Measurements from ENCODE around the gene UBTD2.
"Not testable (repeated sequence)": the region's sequence is repeated elsewhere in the genome, so short reads cannot be mapped to it uniquely, and the experiment has no call there.

Gene UBTD2

DNA sequence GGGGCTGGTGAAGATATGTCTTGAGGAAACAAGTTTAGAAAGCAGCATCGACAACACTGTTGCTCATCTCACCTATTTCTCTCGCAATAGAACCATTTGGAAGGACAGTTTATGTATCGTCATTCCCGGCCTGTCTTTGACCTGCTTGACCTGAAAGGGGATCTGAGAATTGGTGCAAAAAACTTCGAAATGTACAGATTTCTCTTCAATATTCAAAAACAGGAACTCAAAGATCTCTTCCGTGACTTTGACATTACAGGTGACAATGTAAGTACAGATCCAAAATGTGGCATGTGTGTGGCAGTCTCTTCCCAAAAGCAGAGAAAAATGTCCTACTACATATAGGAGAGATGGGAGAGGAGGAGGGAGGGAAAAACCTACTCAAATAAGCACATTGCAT is 83.1 kb downstream of the UBTD2 start:
- DNase-seq = no peak
- Histone ChIP-seq H3K27me3 (replicated peaks in 2 of 5; ENCODE audit: control insufficient read depth in 4 of 5, insufficient read depth in 5 of 5, low read length in 4 of 5) (no peaks in the 10 kb centered on the region), H3K4me3 (ENCODE audit: control insufficient read depth in 1 of 7, extremely low read depth in 1 of 7, insufficient read depth in 4 of 7, low read depth in 2 of 7, low read length in 6 of 7) (no peak overlapping the region), H3K27ac (ENCODE audit: insufficient read depth in 1 of 2, low read depth in 1 of 2, low read length in 2 of 2, poor library complexity in 1 of 2, severe bottlenecking in 2 of 2) (no peak overlapping the region), H3K9me3 (ENCODE audit: control extremely low read depth in 1 of 5, control insufficient read depth in 4 of 5, insufficient read depth in 2 of 5, low read depth in 1 of 5, low read length in 4 of 5) (peaks cover 0 to 3% (median 0%) of the 10 kb centered on the region in 5 experiments), H3K36me3 (ENCODE audit: control insufficient read depth in 4 of 4, insufficient read depth in 4 of 4, low read length in 3 of 4) (no peaks in the 10 kb centered on the region), H3K4me1 (ENCODE audit: control extremely low read depth in 1 of 4, control insufficient read depth in 4 of 4, insufficient read depth in 4 of 4, low read length in 3 of 4) (peaks cover 0 to 6% (median 1%) of the 10 kb centered on the region in 4 experiments)
- WGBS (ENCODE audit: insufficient coverage) = 92% methylated on average over 4 of the region's 6 CpGs
- ChIA-PET CTCF (interaction anchor here (2.4 kb wide), 1 partner anchor 93 kb away, joined by 7 read pairs; no protein-coding TSS in a partner anchor), POLR2A (no interaction called here)

DNA sequence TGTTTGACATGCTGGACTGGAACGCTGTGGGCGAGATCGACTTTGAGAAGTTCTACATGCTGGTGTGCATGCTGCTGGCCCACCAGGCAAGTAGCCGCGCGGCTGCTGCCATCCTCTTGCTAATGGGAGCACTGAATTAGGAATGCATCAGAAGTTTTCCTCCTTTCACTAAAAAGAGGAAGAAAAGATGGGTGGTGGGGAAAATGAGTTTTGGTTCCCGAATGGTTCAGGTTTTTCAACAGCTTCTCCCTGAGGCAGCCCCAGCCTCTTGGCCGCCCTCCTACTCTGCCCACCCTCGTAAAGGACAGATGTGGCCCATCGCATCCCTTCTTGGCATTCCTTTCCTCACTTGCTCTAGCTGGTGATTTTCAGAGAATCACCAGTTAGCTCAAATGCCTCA is 84.1 kb downstream of the UBTD2 start:
- H3K27me3 ChIP-seq (replicated peaks in 2 of 5; ENCODE audit: control insufficient read depth in 4 of 5, insufficient read depth in 5 of 5, low read length in 4 of 5) = no peaks in the 10 kb centered on the region
- no peaks in the 10 kb centered on the region for H3K36me3 ChIP-seq (ENCODE audit: control insufficient read depth in 4 of 4, insufficient read depth in 4 of 4, low read length in 3 of 4)
- DNase-seq = no peak
- H3K27ac ChIP-seq (ENCODE audit: insufficient read depth in 1 of 2, low read depth in 1 of 2, low read length in 2 of 2, poor library complexity in 1 of 2, severe bottlenecking in 2 of 2) = no peak overlapping the region
- no peak overlapping the region for H3K4me3 ChIP-seq (ENCODE audit: control insufficient read depth in 1 of 7, extremely low read depth in 1 of 7, insufficient read depth in 4 of 7, low read depth in 2 of 7, low read length in 6 of 7)
- POLR2A ChIA-PET = no interaction called here
- H3K4me1 ChIP-seq (ENCODE audit: control extremely low read depth in 1 of 4, control insufficient read depth in 4 of 4, insufficient read depth in 4 of 4, low read length in 3 of 4) = peaks cover 0 to 6% (median 1%) of the 10 kb centered on the region in 4 experiments
- CTCF ChIA-PET = interaction anchor here (1.3 to 2.4 kb wide), 2 partner anchors 93 to 94 kb away, joined by 4 to 7 read pairs; no protein-coding TSS in a partner anchor
- 80% methylated on average over 7 of the region's 10 CpGs for WGBS (ENCODE audit: insufficient coverage)
- peaks cover 0 to 3% (median 0%) of the 10 kb centered on the region in 5 experiments for H3K9me3 ChIP-seq (ENCODE audit: control extremely low read depth in 1 of 5, control insufficient read depth in 4 of 5, insufficient read depth in 2 of 5, low read depth in 1 of 5, low read length in 4 of 5)

- WGBS (ENCODE audit: insufficient coverage) = 92% methylated on average over 3 of the region's 4 CpGs
- POLR2A ChIA-PET; H3K9me3 ChIP-seq (ENCODE audit: control extremely low read depth in 1 of 5, control insufficient read depth in 4 of 5, insufficient read depth in 2 of 5, low read depth in 1 of 5, low read length in 4 of 5); H3K4me3 ChIP-seq (ENCODE audit: control insufficient read depth in 1 of 7, extremely low read depth in 1 of 7, insufficient read depth in 4 of 7, low read depth in 2 of 7, low read length in 6 of 7); H3K36me3 ChIP-seq (ENCODE audit: control insufficient read depth in 4 of 4, insufficient read depth in 4 of 4, low read length in 3 of 4); DNase-seq; H3K27ac ChIP-seq (ENCODE audit: insufficient read depth in 1 of 2, low read depth in 1 of 2, low read length in 2 of 2, poor library complexity in 1 of 2, severe bottlenecking in 2 of 2); H3K27me3 ChIP-seq (replicated peaks in 2 of 5; ENCODE audit: control insufficient read depth in 4 of 5, insufficient read depth in 5 of 5, low read length in 4 of 5); H3K4me1 ChIP-seq (ENCODE audit: control extremely low read depth in 1 of 4, control insufficient read depth in 4 of 4, insufficient read depth in 4 of 4, low read length in 3 of 4): not testable (repeated sequence)
- CTCF ChIA-PET = interaction anchor here (0.7 to 1.5 kb wide), 6 partner anchors 9 to 96 kb away, joined by 3 to 10 read pairs (median 4); partner anchors contain the start of gene STK10
Observed at GRCh38 chr5:172197775-172198174, 85.8 kb downstream of the UBTD2 start.

DNA sequence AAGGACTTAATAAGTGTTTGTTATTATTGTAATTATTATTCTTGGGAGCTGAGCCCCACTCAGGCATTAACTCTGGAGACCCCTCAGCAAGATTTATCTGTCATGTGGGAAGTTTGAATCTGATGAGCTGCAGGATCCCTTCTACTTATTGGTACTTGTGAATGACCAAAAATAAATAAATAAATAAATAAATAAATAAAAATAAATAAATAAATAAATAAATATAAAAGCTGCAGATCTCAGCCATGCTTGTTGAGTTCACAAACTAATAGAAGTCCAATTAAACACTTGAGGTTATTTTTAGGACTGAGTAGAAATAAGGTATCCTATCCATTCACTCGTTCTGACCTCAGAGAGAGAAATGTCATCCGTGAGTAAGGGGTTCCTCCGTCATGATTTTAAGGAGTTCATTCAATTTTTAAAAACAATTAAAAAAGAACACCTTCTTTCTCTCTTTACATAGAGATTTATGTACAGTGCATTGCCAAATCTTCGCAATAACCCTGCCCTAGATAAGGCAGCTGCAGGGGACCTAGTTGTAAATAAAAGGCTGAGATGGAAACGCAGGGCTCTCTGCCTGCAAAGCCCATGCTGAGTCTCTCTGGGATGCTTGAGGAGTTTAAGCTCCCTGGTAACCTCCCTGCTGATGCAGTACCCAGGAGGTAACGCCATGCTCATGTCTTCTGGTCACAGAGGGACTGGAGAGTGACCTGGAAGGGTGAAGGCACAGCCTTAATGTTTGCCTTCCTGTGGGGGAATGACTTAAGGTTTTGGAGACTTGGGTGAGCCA is 88.4 kb downstream of the UBTD2 start:
- 100% methylated on average over 2 of the region's 6 CpGs for WGBS (ENCODE audit: insufficient coverage)
- H3K36me3 ChIP-seq (ENCODE audit: control insufficient read depth in 4 of 4, insufficient read depth in 4 of 4, low read length in 3 of 4) = no peaks in the 10 kb centered on the region
- ChIA-PET POLR2A (interaction anchor here (0.7 kb wide), 1 partner anchor 15 kb away, joined by 3 read pairs; no protein-coding TSS in a partner anchor), CTCF (interaction anchor here (0.6 to 1.4 kb wide), 4 partner anchors 9 to 136 kb away, joined by 3 read pairs; no protein-coding TSS in a partner anchor)
- H3K27ac ChIP-seq (ENCODE audit: insufficient read depth in 1 of 2, low read depth in 1 of 2, low read length in 2 of 2, poor library complexity in 1 of 2, severe bottlenecking in 2 of 2) = no peak overlapping the region
- H3K4me3 ChIP-seq (ENCODE audit: control insufficient read depth in 1 of 7, extremely low read depth in 1 of 7, insufficient read depth in 4 of 7, low read depth in 2 of 7, low read length in 6 of 7) = no peak overlapping the region
- peaks cover 0 to 3% (median 0%) of the 10 kb centered on the region in 5 experiments for H3K9me3 ChIP-seq (ENCODE audit: control extremely low read depth in 1 of 5, control insufficient read depth in 4 of 5, insufficient read depth in 2 of 5, low read depth in 1 of 5, low read length in 4 of 5)
- H3K27me3 ChIP-seq (replicated peaks in 2 of 5; ENCODE audit: control insufficient read depth in 4 of 5, insufficient read depth in 5 of 5, low read length in 4 of 5) = no peaks in the 10 kb centered on the region
- no peak for DNase-seq
- H3K4me1 ChIP-seq (ENCODE audit: control extremely low read depth in 1 of 4, control insufficient read depth in 4 of 4, insufficient read depth in 4 of 4, low read length in 3 of 4) = peaks cover 0 to 6% (median 1%) of the 10 kb centered on the region in 4 experiments

GRCh38 chr5:172193872-172194271 is 89.7 kb downstream of the UBTD2 start, which contains the start of gene EFCAB9:
EFCAB9 (plus strand) TSS chr5:172194172; CDS start chr5:172194173, 1 bp downstream.
- Histone ChIP-seq H3K36me3 (ENCODE audit: control insufficient read depth in 4 of 4, insufficient read depth in 4 of 4, low read length in 3 of 4) (no peaks in the 10 kb centered on the region), H3K4me3 (ENCODE audit: control insufficient read depth in 1 of 7, extremely low read depth in 1 of 7, insufficient read depth in 4 of 7, low read depth in 2 of 7, low read length in 6 of 7) (no peak within 1 kb of the TSS), H3K4me1 (ENCODE audit: control extremely low read depth in 1 of 4, control insufficient read depth in 4 of 4, insufficient read depth in 4 of 4, low read length in 3 of 4) (peaks cover 0 to 7% (median 2%) of the 10 kb centered on the region in 4 experiments), H3K27ac (ENCODE audit: insufficient read depth in 1 of 2, low read depth in 1 of 2, low read length in 2 of 2, poor library complexity in 1 of 2, severe bottlenecking in 2 of 2) (no peak within 1 kb of the TSS), H3K27me3 (replicated peaks in 2 of 5; ENCODE audit: control insufficient read depth in 4 of 5, insufficient read depth in 5 of 5, low read length in 4 of 5) (no peaks in the 10 kb centered on the region), H3K9me3 (ENCODE audit: control extremely low read depth in 1 of 5, control insufficient read depth in 4 of 5, insufficient read depth in 2 of 5, low read depth in 1 of 5, low read length in 4 of 5) (peaks cover 0 to 3% (median 0%) of the 10 kb centered on the region in 5 experiments)
- WGBS (ENCODE audit: insufficient coverage) = 96% methylated on average over 2 of the region's 6 CpGs
- no peak for DNase-seq
- ChIA-PET CTCF (interaction anchor here (0.8 to 1.4 kb wide), 2 partner anchors 86 to 94 kb away, joined by 3 read pairs; no protein-coding TSS in a partner anchor), POLR2A (no interaction called here)

DNA sequence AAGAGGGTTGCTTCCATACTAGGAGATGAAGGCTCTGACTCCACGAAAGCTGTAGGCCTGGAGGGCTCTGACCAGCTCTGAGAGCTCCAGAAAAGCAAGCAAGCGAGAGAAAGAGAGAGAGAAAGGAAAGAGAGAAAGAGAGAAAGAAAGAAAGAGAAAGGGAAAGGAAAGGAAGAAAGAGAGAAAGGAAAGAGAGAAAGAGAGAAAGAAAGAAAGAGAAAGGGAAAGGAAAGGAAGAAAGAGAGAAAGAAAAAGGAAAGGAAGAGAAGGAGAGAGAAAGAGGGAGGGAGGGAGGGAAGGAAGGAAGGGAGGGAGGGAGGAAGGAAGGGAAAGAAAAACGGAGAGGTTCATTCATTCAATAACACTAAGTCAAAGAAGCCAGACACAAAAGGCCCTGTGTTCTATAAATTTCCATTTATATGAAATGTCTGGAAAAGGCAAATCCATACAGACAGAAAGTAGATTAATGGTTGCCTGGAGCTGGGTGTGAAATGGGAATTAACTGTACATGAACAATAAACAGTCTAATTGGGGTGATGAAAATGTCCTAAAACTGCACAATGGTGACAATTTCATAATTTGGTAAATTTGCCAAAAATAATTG is 93.8 kb downstream of the UBTD2 start:
- Histone ChIP-seq H3K4me1 (ENCODE audit: control extremely low read depth in 1 of 4, control insufficient read depth in 4 of 4, insufficient read depth in 4 of 4, low read length in 3 of 4) (peaks cover 4 to 31% (median 26%) of the 10 kb centered on the region in 4 experiments), H3K9me3 (ENCODE audit: control extremely low read depth in 1 of 5, control insufficient read depth in 4 of 5, insufficient read depth in 2 of 5, low read depth in 1 of 5, low read length in 4 of 5) (no peaks in the 10 kb centered on the region), H3K27me3 (replicated peaks in 2 of 5; ENCODE audit: control insufficient read depth in 4 of 5, insufficient read depth in 5 of 5, low read length in 4 of 5) (no peaks in the 10 kb centered on the region), H3K4me3 (ENCODE audit: control insufficient read depth in 1 of 7, extremely low read depth in 1 of 7, insufficient read depth in 4 of 7, low read depth in 2 of 7, low read length in 6 of 7) (peak overlapping the region in 1 of 7 experiments; percentile 55), H3K36me3 (ENCODE audit: control insufficient read depth in 4 of 4, insufficient read depth in 4 of 4, low read length in 3 of 4) (peaks cover 0 to 4% (median 0%) of the 10 kb centered on the region in 4 experiments), H3K27ac (ENCODE audit: insufficient read depth in 1 of 2, low read depth in 1 of 2, low read length in 2 of 2, poor library complexity in 1 of 2, severe bottlenecking in 2 of 2) (no peak overlapping the region)
- ChIA-PET CTCF (interaction anchor here (0.6 to 6.6 kb wide), 19 partner anchors 11 to 125 kb away, joined by 3 to 87 read pairs (median 7); partner anchors contain the start of gene UBTD2), POLR2A (interaction anchor here (4.4 kb wide), 1 partner anchor 15 kb away, joined by 49 read pairs; no protein-coding TSS in a partner anchor)
- DNase-seq = no peak
- 96% methylated on average over 2 of the region's 3 CpGs for WGBS (ENCODE audit: insufficient coverage)

Data from common myeloid progenitor, CD34-positive (primary cell).